HFF-Myc (cell line): ENCODE results near the gene RBFOX2.

ENCODE experiments used
- DNase-seq: peaks from one replicate; pipeline ENCODE4 v3.0.0-alpha.2; 2011; ENCODE audit warnings: low read depth; ENCODE audit errors: extremely low read depth
- H3K4me3 ChIP-seq: replicated peaks from 2 replicates; pipeline ENCODE4 v1.5.1; 2011; ENCODE audit warnings: low read depth, mild to moderate bottlenecking, control low read depth, low read length
- TF ChIP-seq, protein P1 (sequence below): IDR thresholded peaks from 2 replicates; pipeline ENCODE4 v1.5.1; 2012; ENCODE audit warnings: mild to moderate bottlenecking, low read depth, low read length, control low read depth; ENCODE audit errors: missing control alignments

Gene RBFOX2

DNA sequence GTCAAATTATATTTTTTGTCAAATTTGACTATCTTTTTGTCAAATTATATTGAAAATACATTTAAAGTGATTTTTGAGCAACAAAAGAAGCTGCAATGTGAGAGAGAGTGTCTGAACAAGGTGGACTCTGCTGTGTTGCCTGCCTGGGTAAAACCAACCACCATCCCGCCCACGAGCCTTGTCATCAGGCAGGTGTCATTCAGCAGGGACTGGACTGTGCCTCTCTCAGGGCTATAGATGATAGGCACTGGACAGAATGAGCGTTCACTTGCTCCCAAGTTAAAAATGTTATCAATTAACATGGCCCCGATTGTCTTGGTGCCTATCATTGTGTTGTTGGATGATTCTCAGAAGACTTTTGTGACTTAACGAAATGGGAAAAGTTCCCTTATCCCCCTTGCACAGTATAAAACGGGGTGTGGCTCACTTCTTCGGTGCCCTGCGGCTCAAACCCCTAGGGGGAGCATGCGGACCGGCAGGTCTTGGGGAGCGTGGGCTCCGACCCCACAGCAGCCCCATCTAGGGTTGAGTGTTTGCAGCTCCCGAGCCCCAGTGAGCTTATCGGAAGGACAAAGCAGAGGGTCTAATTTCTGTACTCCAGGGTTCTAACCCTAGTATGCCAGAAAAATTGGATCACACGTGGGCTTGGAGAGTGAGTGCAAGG is 309.3 kb downstream of the RBFOX2 start:
- DNase-seq, result no peak
- no peak overlapping the region for H3K4me3 ChIP-seq
- TF ChIP-seq, protein P1, sequence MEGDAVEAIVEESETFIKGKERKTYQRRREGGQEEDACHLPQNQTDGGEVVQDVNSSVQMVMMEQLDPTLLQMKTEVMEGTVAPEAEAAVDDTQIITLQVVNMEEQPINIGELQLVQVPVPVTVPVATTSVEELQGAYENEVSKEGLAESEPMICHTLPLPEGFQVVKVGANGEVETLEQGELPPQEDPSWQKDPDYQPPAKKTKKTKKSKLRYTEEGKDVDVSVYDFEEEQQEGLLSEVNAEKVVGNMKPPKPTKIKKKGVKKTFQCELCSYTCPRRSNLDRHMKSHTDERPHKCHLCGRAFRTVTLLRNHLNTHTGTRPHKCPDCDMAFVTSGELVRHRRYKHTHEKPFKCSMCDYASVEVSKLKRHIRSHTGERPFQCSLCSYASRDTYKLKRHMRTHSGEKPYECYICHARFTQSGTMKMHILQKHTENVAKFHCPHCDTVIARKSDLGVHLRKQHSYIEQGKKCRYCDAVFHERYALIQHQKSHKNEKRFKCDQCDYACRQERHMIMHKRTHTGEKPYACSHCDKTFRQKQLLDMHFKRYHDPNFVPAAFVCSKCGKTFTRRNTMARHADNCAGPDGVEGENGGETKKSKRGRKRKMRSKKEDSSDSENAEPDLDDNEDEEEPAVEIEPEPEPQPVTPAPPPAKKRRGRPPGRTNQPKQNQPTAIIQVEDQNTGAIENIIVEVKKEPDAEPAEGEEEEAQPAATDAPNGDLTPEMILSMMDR, result no peak

GRCh38 chr22:35717572-35717971 is 311.1 kb downstream of the RBFOX2 start, which contains the start of gene APOL5:
Gene APOL5, plus strand, starts transcription at chr22:35717872. Its CDS starts 0 bp downstream, at chr22:35717872.
- no peak for DNase-seq
- TF ChIP-seq, protein P1, result no peak
- H3K4me3 ChIP-seq, result no peak within 1 kb of the TSS

GRCh38 chr22:35712672-35713071 is 316.0 kb downstream of the RBFOX2 start:
- H3K4me3 ChIP-seq, result no peak overlapping the region
- DNase-seq, result no peak
- TF ChIP-seq, protein P1, result no peak

DNA sequence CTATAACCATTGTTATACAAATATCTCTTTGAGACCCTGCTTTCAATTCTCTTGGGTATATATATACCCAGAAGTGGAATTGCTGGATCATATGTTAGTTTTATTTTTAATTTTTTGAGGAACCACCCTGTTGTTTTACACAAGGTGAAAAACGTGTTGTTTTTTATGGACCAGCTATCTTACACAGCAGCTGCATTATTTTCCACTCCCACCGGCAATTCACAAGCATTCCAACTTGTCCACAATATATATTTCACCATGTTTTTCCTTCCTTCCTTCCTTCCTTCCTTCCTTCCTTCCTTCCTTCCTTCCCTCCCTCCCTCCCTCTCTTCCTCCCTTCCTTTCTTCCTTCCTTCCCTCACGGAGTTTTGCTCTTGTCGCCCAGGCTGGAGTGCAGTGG is 317.3 kb downstream of the RBFOX2 start:
- TF ChIP-seq, protein P1, result no peak
- no peak overlapping the region for H3K4me3 ChIP-seq
- DNase-seq, result no peak

GRCh38 chr22:35708917-35709316 is 319.7 kb downstream of the RBFOX2 start:
- no peak overlapping the region for H3K4me3 ChIP-seq

GRCh38 chr22:35708453-35708852 is 320.2 kb downstream of the RBFOX2 start:
- TF ChIP-seq, protein P1, result no peak
- no peak overlapping the region for H3K4me3 ChIP-seq
- no peak for DNase-seq

More at GRCh38 chr22:35708917-35709316, 319.7 kb downstream of the RBFOX2 start:
- no peak for DNase-seq
- TF ChIP-seq, protein P1, result no peak

- no peak overlapping the region for H3K4me3 ChIP-seq
- TF ChIP-seq, protein P1, result no peak
- peak; percentile 21 for DNase-seq
Observed at GRCh38 chr22:35705141-35705540, 323.5 kb downstream of the RBFOX2 start.
